Mucosa of gallbladder (tissue), 1 donor: Measurements from ENCODE around the gene TMEM201. TPM values are rescaled to one million over a fixed set of nuclear protein-coding genes. Genes with fewer than 3 reads are reported as not detected.

ENCODE experiments used
- DNase-seq: peaks from one replicate; pipeline ENCODE4 v3.0.0-alpha.2; 2020; ENCODE audit warnings: low spot score
- total RNA-seq: library from RNA; stranded (reverse); gene quantifications from one replicate; pipeline ENCODE4 v1.2.1, GENCODE V29; 2021
- donor health status: DM: no; HTN: no; CAD: no.

TMEM201 gene
- total RNA-seq, 1 donor from 2014 or later: 8.8 TPM

DNA sequence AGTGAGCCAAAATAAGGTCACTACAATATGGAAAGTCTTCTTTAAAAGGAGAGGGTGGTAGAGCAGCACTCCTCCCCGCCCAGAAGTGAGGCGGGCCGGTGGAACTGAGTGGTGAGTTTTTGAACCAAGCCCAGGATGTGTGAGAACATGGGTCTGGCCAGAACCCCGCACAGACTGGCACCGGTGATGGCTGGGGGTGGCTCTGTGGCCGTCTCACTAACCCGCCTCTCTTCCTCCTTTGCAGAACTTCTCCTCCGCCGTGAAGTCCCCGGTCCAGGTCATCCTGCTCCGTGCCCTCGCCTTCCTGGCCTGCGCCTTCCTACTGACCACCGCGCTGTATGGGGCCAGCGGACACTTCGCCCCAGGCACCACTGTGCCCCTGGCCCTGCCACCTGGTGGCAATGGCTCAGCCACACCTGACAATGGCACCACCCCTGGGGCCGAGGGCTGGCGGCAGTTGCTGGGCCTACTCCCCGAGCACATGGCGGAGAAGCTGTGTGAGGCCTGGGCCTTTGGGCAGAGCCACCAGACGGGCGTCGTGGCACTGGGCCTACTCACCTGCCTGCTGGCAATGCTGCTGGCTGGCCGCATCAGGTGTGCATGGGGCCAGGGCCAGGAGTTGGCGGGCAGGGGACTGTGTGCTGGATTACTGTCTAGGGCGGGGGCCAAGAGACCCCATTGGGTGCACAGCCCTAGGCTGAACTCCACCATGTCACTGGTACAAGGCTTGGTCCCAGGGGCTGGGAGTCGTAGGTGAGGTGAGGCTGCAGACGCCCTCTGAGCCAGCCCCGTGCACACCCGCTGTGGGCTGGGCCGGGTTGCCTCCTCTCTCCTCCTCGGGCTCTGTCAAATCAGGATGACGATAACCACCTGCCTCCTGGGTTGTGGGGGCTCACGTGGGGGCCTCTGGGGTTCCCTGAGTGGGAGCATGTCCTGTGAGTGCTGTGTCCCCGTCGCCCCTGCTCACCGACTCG lies 12.4 kb downstream of the TMEM201 start:
- DNase-seq: no peak

DNA sequence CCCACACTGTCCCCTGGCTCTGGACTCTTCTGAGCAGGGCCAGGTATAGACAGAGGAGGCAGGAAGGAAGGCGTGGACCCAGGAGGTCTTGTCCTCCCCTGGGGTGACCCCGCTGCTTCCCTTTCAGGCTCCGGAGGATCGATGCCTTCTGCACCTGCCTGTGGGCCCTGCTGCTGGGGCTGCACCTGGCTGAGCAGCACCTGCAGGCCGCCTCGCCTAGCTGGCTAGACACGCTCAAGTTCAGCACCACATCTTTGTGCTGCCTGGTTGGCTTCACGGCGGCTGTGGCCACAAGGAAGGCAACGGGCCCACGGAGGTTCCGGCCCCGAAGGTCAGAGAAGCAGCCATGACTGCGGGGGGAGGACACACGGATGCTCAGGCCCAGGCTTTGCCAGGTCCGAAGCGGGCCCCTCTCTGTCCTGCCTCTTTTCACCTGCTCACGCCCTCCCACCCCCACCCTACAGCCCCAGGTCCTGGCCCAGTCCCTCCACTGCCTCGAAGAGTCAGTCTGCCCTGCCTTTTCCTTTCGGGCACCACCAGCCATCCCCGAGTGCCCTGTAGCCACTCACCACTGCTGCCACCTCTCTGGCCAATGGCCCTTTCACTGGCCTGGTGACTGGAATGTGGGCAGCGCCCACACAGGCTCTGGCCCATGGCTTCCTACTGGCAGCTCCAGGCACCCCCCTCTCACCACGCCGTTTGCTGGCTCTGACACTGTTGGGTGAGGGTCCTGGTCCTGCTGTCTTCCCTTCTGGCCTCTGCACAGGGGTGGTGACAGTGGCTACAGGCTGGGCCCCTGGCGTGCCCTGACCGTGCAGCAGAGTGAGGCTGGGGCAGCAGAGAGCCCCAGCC lies 13.5 kb downstream of the TMEM201 start:
- DNase-seq: no peak

DNA sequence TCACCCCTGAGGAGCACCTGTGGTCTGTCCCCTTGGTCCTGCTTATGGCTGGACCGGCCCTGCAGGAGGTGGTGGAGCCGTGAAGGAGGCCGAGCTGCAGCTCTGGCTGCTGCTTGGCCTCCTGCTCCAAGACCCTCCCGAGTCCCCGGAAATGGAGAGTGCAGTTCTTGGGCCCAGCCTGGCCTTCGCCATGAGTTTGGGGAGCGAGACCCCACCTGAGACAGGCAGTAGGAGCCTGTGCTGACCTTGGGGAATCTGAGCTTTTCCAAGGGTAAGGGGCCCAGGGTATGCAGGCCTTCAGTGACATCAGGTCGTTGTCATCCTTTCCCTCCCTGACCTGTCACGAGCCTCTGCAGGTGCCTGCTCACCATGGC lies 14.1 kb downstream of the TMEM201 start:
- no peak for DNase-seq

DNA sequence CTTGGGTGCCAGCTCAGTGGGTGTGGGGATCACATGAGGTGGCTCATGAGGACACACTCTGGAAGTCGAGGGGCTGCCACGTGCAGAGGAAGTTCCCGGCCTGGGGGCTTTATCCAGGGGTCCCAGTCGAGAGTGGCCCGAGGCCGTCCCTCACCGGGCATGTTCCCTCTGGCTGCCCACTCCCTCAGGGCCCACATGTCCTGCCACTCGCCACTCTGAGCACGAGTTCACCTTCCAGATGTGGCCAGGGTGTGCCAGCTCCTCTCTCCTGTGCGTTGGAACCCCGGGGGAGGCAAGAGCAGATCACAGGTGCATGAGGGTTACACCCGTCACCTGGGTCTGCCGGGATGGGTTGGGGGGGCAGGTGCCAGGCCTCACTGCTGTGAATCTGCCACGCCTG lies 14.6 kb downstream of the TMEM201 start:
- DNase-seq: no peak

DNA sequence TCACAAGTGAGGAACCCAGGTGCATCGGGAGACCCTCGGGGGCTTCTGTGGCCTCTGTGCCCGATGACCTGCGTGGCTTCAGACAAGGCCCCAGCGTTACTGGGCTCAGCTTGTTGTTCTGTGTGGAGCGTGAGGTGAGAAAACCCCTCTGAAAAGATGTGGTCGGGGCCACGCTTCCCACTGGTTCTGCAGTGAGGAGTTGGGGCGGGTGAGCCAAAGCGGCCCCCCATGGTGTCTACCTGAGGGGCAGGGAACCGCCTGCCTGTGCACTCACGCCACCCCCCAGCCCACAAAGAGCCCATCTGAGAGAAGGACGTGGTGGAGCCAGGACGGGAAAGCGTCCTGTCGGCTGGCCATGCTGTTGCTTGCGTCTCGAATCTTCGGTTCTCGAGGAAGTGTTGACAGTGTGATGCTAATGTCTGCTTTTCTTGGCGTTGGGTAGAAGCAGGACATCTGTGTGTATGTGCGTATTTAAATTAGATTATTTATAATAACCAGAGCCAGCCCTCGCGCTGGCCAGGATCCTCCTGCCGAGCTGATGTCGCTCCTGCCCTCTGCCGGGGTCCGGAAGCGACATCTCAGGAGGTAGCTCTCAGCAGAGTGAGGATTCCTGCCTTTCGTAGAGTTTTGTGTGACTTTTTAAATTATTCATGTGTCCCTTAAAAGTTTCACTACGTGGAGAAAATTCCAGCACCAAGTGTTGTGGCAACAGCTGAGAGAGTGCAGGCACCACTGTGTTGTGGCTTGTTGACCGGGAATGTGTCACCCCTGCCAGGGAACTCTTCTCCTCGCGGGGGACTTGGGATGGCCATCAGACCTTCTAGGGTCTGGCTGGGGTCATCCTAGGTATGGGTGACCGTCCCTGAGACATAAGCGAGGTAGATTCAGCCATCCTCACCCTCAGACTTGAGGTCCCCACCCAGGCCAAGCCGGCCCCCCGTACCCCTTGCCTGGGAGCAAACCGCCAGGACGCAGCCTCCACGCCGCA lies 15.3 kb downstream of the TMEM201 start:
- no peak for DNase-seq

DNA sequence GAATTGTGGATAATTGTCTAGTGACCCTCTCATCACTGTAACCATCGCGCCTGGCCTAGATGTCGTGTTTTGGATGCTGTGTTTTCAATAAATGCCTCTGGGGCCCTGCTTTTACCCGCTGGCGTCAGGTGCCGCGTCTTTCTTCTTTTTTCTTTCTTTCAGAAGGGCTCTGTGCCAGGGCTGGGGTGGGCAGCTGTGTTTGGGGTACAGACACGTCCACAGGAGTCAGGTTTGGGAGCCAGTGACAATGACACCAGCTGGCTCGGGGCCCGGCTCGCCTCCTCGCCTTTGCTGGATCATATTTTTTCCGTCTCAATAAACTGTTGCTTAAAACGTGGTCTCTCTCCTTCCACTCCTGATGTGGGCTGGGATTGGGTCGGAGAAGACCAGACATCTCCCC lies 16.1 kb downstream of the TMEM201 start:
- no peak for DNase-seq

DNA sequence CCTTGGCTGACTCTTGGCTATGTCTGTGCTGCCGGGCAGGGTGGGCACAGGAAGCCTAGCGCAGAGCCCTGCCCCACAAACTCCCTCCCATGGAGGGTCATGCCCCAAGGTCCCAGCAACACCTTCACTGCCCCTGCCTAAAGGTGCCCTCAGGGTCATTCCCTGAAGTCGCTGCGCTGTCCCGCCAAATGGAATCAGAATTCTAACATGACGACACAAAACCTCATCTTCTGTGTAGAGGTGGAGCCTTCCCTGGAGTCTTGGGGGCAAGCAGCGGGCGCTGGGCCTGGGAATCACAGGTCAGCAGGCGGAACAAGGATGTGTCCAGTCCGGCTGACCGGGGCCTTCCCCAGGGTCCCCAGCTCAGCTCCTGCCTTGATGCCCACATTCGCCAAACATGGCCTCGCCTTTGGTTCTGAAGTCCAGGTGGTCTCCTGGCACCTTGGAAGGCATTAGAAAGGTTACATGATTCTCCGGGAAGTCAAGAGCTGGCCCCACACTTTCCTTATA lies 17.3 kb downstream of the TMEM201 start:
- DNase-seq: no peak

DNA sequence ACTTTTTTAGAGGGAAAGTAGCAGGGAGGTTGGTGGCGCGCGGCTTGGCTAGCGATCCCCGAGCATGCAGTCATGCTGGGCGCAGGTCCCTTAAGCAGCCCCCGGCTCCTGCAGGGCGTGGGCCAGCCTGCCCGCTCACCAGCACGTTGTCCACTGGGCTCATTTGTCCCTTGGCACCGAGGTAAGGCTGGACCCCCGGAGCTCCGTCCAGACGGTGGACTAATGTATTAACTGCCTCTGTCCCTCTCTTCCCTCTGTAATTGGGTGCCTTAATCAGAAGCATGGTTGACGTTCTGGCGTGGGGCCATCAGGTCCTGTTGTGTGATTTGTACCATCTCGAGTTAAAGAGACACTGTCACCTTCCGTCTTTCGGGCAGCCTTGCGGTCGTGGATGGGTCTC lies 17.7 kb downstream of the TMEM201 start:
- DNase-seq: no peak

DNA sequence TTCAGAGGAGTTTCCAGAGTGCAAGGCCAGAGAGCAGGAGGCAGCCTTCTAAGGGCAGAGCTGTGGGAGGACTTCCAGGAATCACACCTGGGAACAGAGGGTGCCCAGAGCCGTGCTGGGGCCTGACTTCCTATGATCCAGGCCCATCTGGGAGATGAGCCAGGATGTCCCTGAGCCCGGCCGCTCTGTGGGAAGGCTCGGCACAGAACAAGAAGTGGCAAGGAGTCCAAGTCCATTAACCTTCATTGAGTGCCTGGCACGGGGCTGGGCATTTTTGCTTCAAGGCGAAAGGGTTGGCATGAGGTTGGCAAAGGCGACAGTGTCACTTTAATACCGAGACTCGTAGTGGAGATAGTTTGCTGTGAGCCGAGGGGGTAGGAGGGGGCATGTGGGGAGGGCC lies 18.2 kb downstream of the TMEM201 start:
- DNase-seq: no peak

DNA sequence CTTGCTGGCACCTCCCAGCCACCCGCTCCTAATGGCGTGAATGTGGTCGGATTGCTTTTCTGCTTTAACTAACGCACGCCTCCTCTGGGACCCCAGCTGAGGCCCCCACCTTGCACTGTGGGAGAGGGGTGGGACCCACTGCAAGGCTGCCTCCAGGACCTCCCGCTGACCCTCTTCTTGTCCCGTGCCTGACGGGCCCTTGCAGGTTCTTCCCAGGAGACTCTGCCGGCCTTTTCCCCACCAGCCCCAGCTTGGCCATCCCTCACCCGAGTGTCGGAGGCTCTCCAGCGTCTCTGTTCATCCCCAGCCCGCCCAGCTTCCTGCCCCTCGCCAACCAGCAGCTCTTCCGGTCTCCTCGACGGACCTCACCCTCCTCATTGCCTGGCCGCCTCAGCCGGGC lies 18.6 kb downstream of the TMEM201 start:
- DNase-seq: no peak

DNA sequence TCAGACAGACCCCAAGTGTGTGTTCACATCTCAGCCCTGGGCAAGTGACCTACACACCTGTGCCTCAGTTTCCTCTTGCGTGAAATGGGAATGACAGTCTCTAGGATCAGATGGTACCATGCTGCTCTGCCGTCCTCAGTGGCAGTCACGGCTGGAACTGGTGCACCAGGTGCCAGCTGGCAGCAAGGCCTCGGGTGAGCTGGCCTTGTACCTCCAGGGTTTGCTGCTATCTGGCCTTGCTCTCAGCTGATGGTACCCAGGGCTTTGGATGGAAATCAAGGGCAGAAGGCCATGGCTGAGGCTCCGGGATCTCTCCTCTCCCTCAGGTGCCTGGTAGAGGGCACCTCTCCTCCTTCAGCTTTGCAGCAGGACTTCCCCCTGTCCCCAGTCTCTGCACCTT lies 21.3 kb downstream of the TMEM201 start:
- no peak for DNase-seq

DNA sequence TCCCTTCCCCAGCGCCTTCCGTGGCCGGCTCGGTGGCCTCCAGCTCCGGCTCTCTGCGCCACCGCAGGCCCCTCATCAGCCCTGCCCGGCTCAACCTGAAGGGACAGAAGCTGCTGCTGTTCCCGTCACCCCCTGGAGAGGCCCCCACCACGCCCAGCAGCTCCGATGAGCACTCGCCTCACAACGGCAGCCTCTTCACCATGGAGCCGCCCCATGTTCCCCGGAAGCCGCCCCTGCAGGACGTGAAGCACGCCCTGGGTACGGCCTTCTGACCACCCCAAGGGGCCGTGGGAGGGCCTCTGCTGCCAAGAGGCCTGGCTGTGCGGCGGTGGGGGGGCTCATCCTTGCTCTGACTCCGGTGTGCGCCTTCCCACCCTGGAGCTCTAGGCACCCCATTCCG lies 21.8 kb downstream of the TMEM201 start:
- DNase-seq: no peak

DNA sequence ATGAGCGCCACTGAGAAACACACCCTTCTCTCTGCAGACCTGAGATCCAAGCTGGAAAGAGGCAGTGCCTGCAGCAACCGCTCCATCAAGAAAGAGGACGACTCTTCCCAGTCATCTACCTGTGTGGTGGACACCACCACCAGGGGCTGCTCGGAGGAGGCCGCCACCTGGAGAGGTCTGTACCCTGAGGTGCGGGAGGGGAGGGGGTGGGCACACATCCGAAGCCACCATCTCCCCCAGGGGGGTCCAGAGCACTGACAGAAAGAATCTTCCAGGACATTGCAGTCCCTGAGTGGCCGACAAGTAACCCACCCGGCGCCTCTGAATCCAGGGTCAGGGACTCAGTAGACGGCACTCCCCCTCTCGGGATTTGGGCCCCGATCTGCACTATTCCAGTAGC lies 23.0 kb downstream of the TMEM201 start:
- no peak for DNase-seq

DNA sequence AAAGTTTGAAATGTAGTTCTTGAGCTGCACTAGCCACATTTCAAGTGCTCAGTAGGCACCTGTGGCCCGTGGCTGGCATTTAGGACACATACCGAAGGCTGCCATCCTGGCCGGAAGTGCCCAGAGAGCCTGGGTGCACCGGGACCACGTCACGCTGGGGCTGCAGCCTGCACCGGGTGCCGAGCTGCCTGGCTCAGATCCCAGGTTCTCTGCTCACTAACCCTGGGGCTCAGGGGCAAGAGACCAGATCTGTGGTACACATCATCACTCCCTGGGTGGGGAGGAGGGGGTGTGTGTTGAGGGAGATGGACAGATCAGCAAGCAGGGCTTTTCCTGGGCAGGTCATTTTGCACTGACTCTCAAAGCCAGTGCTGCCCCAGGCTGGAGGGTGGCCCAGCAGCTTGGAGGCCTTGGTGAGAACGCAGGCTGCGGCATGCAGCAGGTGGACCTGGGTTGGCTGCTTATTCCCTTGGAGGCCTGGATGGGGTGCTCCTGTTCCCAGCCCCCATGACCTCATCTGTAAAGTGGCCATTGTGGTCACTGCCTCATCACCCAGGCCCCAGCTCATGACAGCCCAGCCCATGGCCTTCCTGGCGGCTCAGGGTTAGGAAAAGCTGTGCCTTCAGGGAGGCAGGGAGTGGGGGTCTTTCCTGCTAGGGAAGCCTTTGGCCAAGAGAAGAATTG lies 23.6 kb downstream of the TMEM201 start:
- no peak for DNase-seq

DNA sequence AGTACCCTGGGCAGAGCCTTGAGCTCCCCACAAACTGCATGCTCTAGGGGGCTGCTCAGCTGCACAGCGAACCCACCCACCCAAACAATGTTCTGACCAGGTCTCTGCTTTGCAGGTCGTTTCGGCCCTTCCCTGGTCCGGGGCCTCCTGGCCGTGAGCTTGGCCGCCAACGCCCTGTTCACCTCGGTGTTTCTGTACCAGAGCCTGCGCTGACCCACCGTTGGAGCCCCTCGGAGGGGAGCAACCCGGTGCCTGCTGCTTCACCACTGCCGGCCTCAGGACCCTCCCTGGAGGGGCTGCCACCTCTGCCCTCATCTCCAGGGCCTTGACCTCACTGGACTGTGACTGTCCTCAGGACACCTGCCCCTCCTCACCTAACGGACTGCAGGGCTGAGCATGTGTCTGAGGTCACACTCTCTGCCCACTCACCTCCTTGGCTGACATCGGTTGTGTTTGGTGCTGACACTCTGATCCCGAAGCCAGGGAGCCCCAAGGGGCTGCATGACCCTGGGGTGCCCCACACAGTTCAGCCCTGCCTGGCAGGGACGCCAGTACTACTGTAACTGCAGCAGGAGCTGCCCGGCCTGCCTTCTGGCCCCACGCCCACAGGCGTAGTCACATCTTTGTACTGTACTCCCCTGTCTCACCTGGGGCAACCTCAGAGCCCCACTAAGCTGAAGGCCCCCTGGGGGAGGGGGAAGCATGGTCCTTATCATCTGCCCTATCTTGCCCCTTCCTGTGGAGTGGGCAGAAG lies 24.3 kb downstream of the TMEM201 start:
- no peak for DNase-seq

DNA sequence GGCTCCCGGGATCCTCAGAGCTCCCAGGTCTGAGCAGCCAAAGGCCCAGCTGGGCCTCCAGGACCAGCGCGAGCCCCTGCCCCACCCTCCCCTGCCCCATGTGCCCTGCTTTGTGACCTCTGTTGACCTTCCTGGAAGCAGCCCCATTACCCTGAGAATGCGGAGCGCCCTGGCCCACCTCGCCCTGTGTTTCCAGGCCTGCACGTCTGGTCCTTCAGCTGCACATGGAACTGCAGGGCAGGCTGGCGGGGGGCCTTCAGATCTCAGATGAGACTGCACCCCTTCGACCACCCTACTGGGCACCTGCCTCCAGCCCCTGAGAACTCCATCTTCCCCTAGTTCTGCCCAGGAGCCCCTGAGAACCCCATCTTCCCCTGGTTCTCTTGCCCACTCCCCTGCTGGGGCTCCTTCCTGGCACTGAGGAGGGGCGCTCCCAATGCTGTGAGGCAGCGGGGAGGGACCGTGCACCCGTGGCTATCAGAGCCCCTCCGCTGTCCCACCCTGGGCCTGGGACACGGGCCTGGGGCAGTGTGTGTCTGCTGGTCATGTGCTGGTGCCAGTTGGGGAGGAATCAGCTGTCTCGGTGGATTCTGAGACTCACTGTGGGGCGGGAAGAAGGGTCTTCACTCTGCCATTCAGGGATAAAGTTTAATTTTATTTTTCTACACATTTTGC lies 25.1 kb downstream of the TMEM201 start:
- DNase-seq: no peak

DNA sequence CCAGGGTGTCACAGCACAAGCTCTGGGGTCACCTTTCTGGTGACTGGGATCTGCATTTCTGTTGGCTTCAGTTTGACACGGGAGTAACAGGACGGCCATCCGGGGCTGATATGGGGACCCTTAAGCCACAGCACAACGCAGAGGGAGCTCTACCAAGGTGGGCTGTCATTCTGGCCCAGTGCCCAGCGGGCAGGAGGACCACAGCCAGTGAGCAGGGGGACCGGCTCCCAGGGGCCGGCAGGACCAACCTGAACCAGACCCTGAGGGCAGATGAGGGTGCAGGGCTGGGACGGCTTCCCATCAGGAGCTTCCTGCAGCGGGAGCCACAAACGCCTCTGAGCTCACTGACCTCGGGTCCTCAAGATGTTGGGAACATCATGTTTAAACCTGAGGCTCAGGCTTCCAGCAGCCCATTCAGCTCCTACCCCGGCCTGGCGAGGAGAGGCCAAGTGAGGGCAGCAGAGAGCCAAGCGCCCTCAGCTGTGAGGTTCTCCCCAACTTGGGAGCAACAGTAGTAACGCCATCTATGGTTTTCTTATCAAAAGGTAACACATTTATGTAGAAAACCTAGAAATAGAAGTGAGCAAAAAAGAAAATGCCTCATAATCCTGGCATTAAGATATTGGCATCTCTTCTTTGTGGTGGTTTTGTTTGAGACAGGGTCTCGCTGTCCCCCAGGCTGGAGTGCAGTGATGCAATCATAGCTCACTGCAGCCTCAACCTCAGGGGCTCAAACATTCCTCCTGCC lies 26.8 kb downstream of the TMEM201 start:
- no peak for DNase-seq

DNA sequence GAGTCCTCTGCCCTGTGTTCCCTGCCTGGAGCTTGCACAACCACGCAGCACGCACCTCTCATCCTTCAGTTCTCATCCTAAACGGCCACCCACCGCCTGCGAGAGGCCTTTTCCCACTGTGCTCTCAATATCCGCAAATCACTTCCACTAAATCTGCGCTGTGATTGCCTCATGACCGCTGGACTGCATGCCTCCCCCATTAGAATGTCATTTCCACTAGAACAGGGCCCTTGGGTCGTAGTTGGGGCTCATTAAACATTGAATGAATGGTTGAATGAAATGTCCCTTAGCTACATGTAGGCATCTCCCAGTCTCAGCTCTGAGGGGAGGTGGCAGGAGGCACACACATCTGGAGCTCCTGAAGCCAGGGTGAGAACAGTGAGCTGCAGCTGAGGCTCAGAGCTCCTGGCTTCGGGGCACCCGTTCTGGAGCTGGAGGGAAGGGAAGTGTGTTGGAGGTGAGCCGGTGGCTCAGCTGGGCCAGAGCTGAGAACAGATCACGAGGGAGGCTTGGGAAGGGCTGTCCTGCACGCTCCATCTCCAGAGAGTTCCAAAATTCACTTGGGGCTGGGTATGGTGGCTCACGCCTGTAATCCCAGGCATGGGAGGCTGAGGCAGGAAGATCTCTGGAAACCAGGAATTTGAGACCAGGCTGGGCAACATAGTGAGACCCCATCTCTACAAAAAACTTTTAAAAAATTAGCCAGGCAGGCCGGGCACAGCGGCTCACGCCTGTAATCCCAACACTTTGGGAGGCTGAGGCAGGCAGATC lies 30.4 kb downstream of the TMEM201 start:
- DNase-seq: no peak
